Fibroblast of lung (primary cell): ENCODE measurements around the gene KRT38. TPM values are rescaled to one million over a fixed set of nuclear protein-coding genes. Genes with fewer than 3 reads are reported as not detected.

Experiments used
- DNase-seq, 2 donors: peaks; one replicate each; pipeline versions ENCODE4 v3.0.0 to v3.0.0-alpha.2; 2010; ENCODE audit warnings: low read depth in 2 of 2
- H2AFZ ChIP-seq: 2 replicates; pipeline ENCODE4 v1.5.1; 2012; ENCODE audit warnings: low read length, control low read depth, inconsistent platforms
- H3K27ac ChIP-seq: 2 replicates; pipeline ENCODE4 v1.5.1; 2011; ENCODE audit warnings: low read length, control low read depth; ENCODE audit not compliant: insufficient read depth
- H3K27me3 ChIP-seq: 2 replicates; pipeline ENCODE4 v1.5.1; 2011; ENCODE audit warnings: mild to moderate bottlenecking, low read length; ENCODE audit not compliant: control insufficient read depth, insufficient read depth
- H3K36me3 ChIP-seq: 2 replicates; pipeline ENCODE4 v1.5.1; 2011; ENCODE audit warnings: low read length; ENCODE audit not compliant: control insufficient read depth, insufficient read depth
- H3K4me1 ChIP-seq: 2 replicates; pipeline ENCODE4 v1.5.1; 2011; ENCODE audit warnings: low read length; ENCODE audit not compliant: control insufficient read depth, insufficient read depth; ENCODE audit errors: extremely low read depth
- H3K4me2 ChIP-seq: 2 replicates; pipeline ENCODE4 v1.5.1; 2011; ENCODE audit warnings: low read length, control low read depth; ENCODE audit not compliant: insufficient read depth; ENCODE audit errors: extremely low read depth
- H3K4me3 ChIP-seq, 4 experiments: fragments of 200-600 bp in 1 of 4; sonication (generic) in 1 of 4; replicated peaks in 1 of 4; 2 replicates each; pipeline ENCODE4 v1.5.1; 2011 to 2016; ENCODE audit warnings: low read length in 4 of 4, low read depth in 3 of 4, mild to moderate bottlenecking in 3 of 4, control low read depth in 2 of 4, inconsistent platforms in 1 of 4, mixed read lengths in 1 of 4; ENCODE audit not compliant: insufficient read depth in 1 of 4; ENCODE audit errors: control extremely low read depth in 1 of 4
- H3K79me2 ChIP-seq: 2 replicates; pipeline ENCODE4 v1.5.1; 2012; ENCODE audit warnings: mild to moderate bottlenecking, low read length, inconsistent platforms; ENCODE audit not compliant: control insufficient read depth, insufficient read depth
- H3K9ac ChIP-seq: 2 replicates; pipeline ENCODE4 v1.5.1; 2011; ENCODE audit warnings: mild to moderate bottlenecking, low read length, control low read depth; ENCODE audit not compliant: insufficient read depth
- H3K9me3 ChIP-seq: 2 replicates; pipeline ENCODE4 v1.5.1; 2012; ENCODE audit warnings: low read depth, low read length; ENCODE audit not compliant: control insufficient read depth, insufficient read depth
- H4K20me1 ChIP-seq: 2 replicates; pipeline ENCODE4 v1.5.1; 2011; ENCODE audit warnings: low read length; ENCODE audit not compliant: control insufficient read depth, insufficient read depth; ENCODE audit errors: extremely low read depth
- EZH2 ChIP-seq: IDR thresholded peaks from 2 replicates; pipeline ENCODE4 v1.5.1; 2012; ENCODE audit warnings: low read length, control low read depth, mild to moderate bottlenecking; ENCODE audit errors: missing control alignments
- polyA plus RNA-seq, 2 donors: library from polyadenylated mRNA; depleted of rRNA in 1 of 2; stranded (reverse) in 1 of 2; unstranded in 1 of 2; fragments of >200 nt; gene quantifications; 2 replicates each; pipeline ENCODE4 v1.2.1, GENCODE V29; 2011 to 2012; ENCODE audit warnings: missing spikeins in 1 of 2
- total RNA-seq: library from RNA; depleted of rRNA; stranded (reverse); fragments of >200 nt; gene quantifications from 2 replicates; pipeline ENCODE4 v1.2.1, GENCODE V29; 2014
- TF ChIP-seq, protein P1 (sequence below), 2 donors: IDR thresholded peaks in 1 of 2; conservative IDR thresholded peaks in 1 of 2; 1 replicate in 1 of 2; 2 replicates in 1 of 2; pipeline ENCODE4 v1.5.1; 2011 to 2012; ENCODE audit warnings: low read length in 2 of 2, control low read depth in 1 of 2, inconsistent platforms in 1 of 2, low read depth in 1 of 2, mild to moderate bottlenecking in 1 of 2

KRT38 gene
- total and polyA plus RNA-seq, 2 donors (not counting 1 experiment from before 2014, with no cell fraction given): under 0.01 to 0.02 TPM

- H3K4me3 ChIP-seq: no peak overlapping the region
- H3K27me3 ChIP-seq: peaks cover 2% of the 10 kb centered on the region
- peaks cover 2% of the 10 kb centered on the region for H3K4me1 ChIP-seq
- no peak overlapping the region for H3K9ac ChIP-seq
- H3K9me3 ChIP-seq: no peaks in the 10 kb centered on the region
- H2AFZ ChIP-seq: no peak overlapping the region
- no peaks in the 10 kb centered on the region for H4K20me1 ChIP-seq
- peak in 1 of 2 donors; percentile 80 for DNase-seq
- H3K79me2 ChIP-seq: no peaks in the 10 kb centered on the region
- no peaks in the 10 kb centered on the region for H3K36me3 ChIP-seq
- TF ChIP-seq, protein P1, sequence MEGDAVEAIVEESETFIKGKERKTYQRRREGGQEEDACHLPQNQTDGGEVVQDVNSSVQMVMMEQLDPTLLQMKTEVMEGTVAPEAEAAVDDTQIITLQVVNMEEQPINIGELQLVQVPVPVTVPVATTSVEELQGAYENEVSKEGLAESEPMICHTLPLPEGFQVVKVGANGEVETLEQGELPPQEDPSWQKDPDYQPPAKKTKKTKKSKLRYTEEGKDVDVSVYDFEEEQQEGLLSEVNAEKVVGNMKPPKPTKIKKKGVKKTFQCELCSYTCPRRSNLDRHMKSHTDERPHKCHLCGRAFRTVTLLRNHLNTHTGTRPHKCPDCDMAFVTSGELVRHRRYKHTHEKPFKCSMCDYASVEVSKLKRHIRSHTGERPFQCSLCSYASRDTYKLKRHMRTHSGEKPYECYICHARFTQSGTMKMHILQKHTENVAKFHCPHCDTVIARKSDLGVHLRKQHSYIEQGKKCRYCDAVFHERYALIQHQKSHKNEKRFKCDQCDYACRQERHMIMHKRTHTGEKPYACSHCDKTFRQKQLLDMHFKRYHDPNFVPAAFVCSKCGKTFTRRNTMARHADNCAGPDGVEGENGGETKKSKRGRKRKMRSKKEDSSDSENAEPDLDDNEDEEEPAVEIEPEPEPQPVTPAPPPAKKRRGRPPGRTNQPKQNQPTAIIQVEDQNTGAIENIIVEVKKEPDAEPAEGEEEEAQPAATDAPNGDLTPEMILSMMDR (conservative IDR thresholded peaks at IDR 0.05 in 1 of 2, IDR thresholded peaks at IDR 0.05 in 1 of 2; ENCODE audit: low read depth in 1 of 2, low read length in 2 of 2): no peak
- TF ChIP-seq EZH2: no peak
- no peak overlapping the region for H3K4me2 ChIP-seq
- no peak overlapping the region for H3K27ac ChIP-seq
Measured at GRCh38 chr17:41442739-41443138, 2.0 kb upstream of the KRT38 start.

DNA sequence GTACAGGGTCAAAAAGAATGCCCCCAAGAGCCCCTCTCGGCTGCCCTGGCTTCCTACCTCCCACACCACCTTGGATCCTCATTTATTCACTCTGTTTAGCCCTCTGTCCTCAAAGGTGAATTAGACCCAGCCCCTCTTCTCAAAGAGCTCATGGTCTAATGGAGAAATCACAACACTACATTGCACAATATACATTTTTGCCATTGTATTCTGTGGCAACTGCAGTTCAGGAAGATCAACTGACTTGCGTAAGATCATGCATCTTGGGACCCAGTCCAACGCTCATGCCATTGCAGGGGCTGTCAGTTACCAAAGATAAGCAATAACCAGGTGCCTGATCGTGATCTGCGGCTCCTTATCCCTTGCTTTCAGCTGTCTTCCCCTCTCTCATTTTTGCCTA, 1.4 kb downstream of the KRT38 start:
- DNase-seq: no peak
- H3K27ac ChIP-seq: no peak overlapping the region
- H3K36me3 ChIP-seq: no peaks in the 10 kb centered on the region
- H4K20me1 ChIP-seq: no peaks in the 10 kb centered on the region
- H3K79me2 ChIP-seq: no peaks in the 10 kb centered on the region
- no peaks in the 10 kb centered on the region for H3K4me1 ChIP-seq
- no peak for TF ChIP-seq EZH2
- TF ChIP-seq, protein P1 (conservative IDR thresholded peaks at IDR 0.05 in 1 of 2, IDR thresholded peaks at IDR 0.05 in 1 of 2; ENCODE audit: low read depth in 1 of 2, low read length in 2 of 2): no peak
- no peaks in the 10 kb centered on the region for H3K9me3 ChIP-seq
- no peak overlapping the region for H3K9ac ChIP-seq
- H3K4me2 ChIP-seq: no peak overlapping the region
- no peak overlapping the region for H3K4me3 ChIP-seq
- H3K27me3 ChIP-seq: peaks cover 3% of the 10 kb centered on the region
- H2AFZ ChIP-seq: no peak overlapping the region

DNA sequence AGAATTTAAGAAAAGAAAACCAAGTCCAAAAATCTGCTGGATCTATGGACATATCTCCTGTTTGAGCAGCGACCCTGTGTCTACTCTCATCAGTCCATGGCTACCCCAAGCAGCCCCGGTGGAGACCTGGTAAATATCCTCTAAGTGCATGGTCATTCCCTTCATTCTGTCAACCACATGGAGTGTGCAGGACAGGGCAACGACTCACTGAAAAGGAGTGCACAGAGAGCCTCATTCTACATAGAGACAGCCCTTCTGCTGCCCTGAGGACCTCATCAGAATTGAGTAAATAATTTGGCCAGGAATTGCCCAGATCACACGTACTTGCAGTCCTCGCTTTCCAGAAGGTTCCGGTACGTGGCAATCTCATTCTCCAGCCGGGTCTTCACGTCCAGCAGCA, 3.0 kb downstream of the KRT38 start:
- Histone ChIP-seq H3K9me3 (no peaks in the 10 kb centered on the region), H2AFZ (no peak overlapping the region), H3K4me3 (no peak overlapping the region), H3K9ac (no peak overlapping the region), H3K4me1 (no peaks in the 10 kb centered on the region), H3K27ac (no peak overlapping the region), H3K79me2 (no peaks in the 10 kb centered on the region), H4K20me1 (no peaks in the 10 kb centered on the region), H3K36me3 (no peaks in the 10 kb centered on the region), H3K27me3 (peaks cover 7% of the 10 kb centered on the region), H3K4me2 (no peak overlapping the region)
- DNase-seq: no peak
- TF ChIP-seq, protein P1 (conservative IDR thresholded peaks at IDR 0.05 in 1 of 2, IDR thresholded peaks at IDR 0.05 in 1 of 2; ENCODE audit: low read depth in 1 of 2, low read length in 2 of 2): no peak
- TF ChIP-seq EZH2: no peak
